ENCODE results near the gene ATP11A. TPM values are rescaled to one million over a fixed set of nuclear protein-coding genes. Genes with fewer than 3 reads are reported as not detected.
A peak's percentile ranks its signal among the peaks of the same experiment; 100 is the strongest.
"Not testable (repeated sequence)": the region's sequence is repeated elsewhere in the genome, so short reads cannot be mapped to it uniquely, and the experiment has no call there.

ATP11A gene
- total RNA-seq, 1 donor from 2014 or later, result 75.6 TPM

- intact Hi-C loops (cut with DNase I), result no loop called here
- ATAC-seq (no peak), DNase-seq (ENCODE audit: low spot score) (peak; percentile 47)
Measured at GRCh38 chr13:112703449-112704284, 13.8 kb downstream of the ATP11A start.

- intact Hi-C loops (cut with DNase I), result no loop called here
- ATAC-seq (no peak), DNase-seq (ENCODE audit: low spot score) (peak; percentile 42)
Measured at GRCh38 chr13:112704308-112705145, 14.7 kb downstream of the ATP11A start.

GRCh38 chr13:112705286-112705685, 15.4 kb downstream of the ATP11A start:
- no peak for ATAC-seq
- peak; percentile 35 for DNase-seq (ENCODE audit: low spot score)
- intact Hi-C loops (cut with DNase I), result no loop called here

GRCh38 chr13:112706171-112706570, 16.3 kb downstream of the ATP11A start:
- DNase-seq (ENCODE audit: low spot score) (no peak), ATAC-seq (no peak)
- intact Hi-C loops (cut with DNase I), result no loop called here

- intact Hi-C loops (cut with DNase I), result no loop called here
- DNase-seq (ENCODE audit: low spot score), result peak; percentile 40
- ATAC-seq, result no peak
Measured at GRCh38 chr13:112708560-112709240, 18.9 kb downstream of the ATP11A start.

GRCh38 chr13:112709316-112709715, 19.5 kb downstream of the ATP11A start:
- intact Hi-C loops (cut with DNase I); ATAC-seq: not testable (repeated sequence)

GRCh38 chr13:112709825-112710783, 20.3 kb downstream of the ATP11A start:
- ATAC-seq, result no peak
- DNase-seq (ENCODE audit: low spot score), result peak; percentile 50
- intact Hi-C loops (cut with DNase I), result no loop called here

More at GRCh38 chr13:112709316-112709715, 19.5 kb downstream of the ATP11A start:
- DNase-seq (ENCODE audit: low spot score), result not testable (repeated sequence)

GRCh38 chr13:112710855-112711527, 21.2 kb downstream of the ATP11A start:
- ATAC-seq (no peak), DNase-seq (ENCODE audit: low spot score) (peak; percentile 70)
- intact Hi-C loops (cut with DNase I), result no loop called here

- DNase-seq (ENCODE audit: low spot score) (peak; percentile 83), ATAC-seq (peak; percentile 96)
- intact Hi-C loops (cut with DNase I), result no loop called here
Measured at GRCh38 chr13:112711528-112712265, 21.9 kb downstream of the ATP11A start.

GRCh38 chr13:112712451-112713207, 22.8 kb downstream of the ATP11A start:
- DNase-seq (ENCODE audit: low spot score) (peak; percentile 53), ATAC-seq (peak; percentile 0)
- intact Hi-C loops (cut with DNase I), result no loop called here

GRCh38 chr13:112713517-112714253, 23.8 kb downstream of the ATP11A start:
- peak; percentile 40 for DNase-seq (ENCODE audit: low spot score)
- no peak for ATAC-seq
- intact Hi-C loops (cut with DNase I), result no loop called here

- ATAC-seq, result no peak
- peak; percentile 42 for DNase-seq (ENCODE audit: low spot score)
- intact Hi-C loops (cut with DNase I), result no loop called here
Measured at GRCh38 chr13:112714376-112715174, 24.7 kb downstream of the ATP11A start.

- DNase-seq (ENCODE audit: low spot score) (peak; percentile 57), ATAC-seq (no peak)
- intact Hi-C loops (cut with DNase I), result no loop called here
Measured at GRCh38 chr13:112715210-112715609, 25.4 kb downstream of the ATP11A start.

GRCh38 chr13:112715715-112716460, 26.1 kb downstream of the ATP11A start:
- ATAC-seq (no peak), DNase-seq (ENCODE audit: low spot score) (peak; percentile 48)
- intact Hi-C loops (cut with DNase I), result no loop called here
